Cerebellar nuclear complex (tissue), 1 donor: ENCODE data around the gene MAP3K12.
"Not testable (repeated sequence)": the region's sequence is repeated elsewhere in the genome, so short reads cannot be mapped to it uniquely, and the experiment has no call there.

Source experiments
- DNase-seq, 2 experiments: peaks; one replicate each; lab custom pipeline; 2025; lab: John Stamatoyannopoulos, UW

MAP3K12 gene

DNA sequence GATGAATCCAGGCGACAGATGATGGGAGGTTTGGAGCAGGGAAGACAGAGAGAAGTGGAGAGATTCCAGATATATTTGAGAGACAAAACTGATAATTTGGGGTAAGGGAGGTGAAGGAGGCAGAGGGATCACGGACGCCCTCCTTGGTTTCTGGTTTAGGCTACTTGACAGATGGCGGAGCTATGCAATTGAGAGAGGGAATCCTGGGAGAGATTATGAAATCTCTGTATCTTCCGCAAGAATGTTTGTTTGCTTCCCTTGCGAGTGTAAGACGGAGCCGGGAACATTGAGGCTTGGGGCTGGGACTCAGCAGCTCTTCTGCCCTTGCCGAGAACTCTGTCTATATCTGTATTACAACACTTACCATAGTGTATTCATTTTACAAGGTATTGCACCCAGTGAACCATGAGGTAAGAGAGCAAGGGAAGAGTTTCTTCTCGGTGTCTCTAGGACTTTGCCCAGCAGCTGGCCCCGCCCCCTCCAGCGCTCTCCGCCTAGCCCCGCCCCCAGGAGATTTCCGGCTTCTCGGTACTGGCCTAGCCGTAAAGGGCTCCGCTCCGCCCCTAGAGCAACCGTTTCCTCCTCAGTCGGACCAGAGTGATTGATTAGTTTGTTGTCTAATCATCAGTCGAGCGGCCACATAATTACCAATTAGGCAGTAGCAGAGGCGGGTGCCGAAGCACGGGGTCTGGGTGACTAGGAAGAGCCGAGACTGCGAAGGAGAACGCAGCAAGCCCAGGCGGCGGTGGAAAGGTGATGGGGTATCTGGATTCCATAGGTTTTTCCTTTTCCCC lies 58.0 kb downstream of the MAP3K12 start, which contains the start of gene PRR13:
Gene PRR13, plus strand, starts transcription at position 695 of the 794 bp plus-strand sequence. CDS start 981 bp downstream, outside the sequence.
- DNase-seq = peak; percentile 95 to 96

DNA sequence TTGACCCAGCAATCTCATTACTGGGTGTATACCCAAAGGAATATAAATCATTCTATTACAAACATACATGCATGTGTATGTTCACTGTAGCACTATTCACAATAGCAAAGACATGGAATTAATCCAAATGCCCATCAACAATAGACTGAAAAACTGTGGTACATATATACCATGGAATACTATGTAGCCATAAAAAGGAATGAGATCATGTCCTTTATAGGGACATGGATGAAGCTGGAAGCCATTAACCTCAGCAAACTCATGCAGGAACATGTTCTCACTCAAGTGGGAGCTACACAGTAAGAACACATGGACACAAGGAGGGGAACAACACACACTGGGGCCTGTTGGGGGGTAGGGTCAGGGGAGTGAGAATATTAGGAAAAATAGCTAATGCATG lies 59.7 kb downstream of the MAP3K12 start:
- DNase-seq = not testable (repeated sequence)

DNA sequence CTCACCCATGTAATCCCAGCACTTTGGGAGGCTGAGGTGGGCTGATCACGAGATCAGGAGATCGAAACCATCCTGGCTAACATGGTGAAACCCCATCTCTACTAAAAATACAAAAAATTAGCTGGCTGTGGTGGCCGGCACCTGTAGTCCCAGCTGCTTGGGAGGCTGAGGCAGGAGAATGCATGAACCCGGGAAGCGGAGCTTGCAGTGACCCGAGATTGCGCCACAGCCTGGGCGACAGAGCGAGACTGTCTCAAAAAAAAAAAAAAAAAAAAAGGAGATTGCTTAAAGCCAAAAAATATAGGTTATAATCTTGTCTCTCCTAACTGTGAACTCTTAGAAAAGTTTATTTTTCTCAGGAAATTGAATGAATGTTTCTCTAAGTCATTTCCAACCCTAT lies 63.9 kb downstream of the MAP3K12 start:
- not testable (repeated sequence) for DNase-seq

DNA sequence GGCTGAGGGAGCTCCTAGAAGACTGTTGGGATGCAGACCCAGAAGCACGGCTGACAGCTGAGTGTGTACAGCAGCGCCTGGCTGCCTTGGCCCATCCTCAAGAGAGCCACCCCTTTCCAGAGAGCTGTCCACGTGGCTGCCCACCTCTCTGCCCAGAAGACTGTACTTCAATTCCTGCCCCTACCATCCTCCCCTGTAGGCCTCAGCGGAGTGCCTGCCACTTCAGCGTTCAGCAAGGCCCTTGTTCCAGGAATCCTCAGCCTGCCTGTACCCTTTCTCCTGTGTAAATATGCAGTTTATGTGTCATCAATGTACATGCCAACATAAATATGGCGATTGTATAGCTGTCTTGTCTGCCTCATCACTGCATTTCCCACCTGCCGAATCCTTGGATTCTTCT lies 68.1 kb downstream of the MAP3K12 start:
- no peak for DNase-seq

DNA sequence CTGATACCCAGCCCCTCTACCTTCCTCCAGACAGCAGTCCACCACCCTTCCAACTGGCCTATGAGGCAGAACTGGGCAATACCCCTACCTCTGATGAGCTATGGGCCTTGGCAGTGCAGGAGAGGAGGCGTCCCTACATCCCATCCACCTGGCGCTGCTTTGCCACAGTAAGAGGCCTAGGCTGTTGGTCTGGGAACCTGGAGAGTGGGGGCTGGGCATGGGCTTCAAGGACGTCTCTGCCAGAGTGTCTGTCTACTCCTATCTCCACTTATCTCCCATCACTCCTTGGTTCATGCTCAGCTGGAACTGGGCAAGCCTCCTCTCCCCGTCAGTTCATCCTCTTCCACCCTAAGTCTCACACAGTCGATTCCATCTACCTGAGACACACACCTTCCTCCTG lies 69.1 kb downstream of the MAP3K12 start:
- no peak for DNase-seq
